ENCODE data around the gene SNX30.

DNA sequence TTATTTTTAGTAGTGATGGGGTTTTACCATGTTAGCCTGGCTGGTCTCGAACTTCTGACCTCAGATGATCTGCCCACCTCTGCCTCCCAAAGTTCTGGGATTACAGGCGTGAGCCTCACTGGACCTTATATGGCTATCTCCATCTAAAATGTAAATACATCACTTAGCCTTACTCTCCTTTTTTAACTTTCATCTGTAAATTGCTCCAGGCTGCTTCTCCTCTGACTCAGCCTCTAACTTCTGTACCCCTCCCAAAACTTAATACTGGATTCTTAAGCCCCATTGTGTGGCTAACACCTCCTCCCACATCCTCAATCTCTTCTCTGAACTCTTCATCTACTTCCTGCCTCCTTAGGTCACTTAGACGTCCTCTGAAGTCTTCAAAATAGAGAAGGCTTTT, 4.0 kb downstream of the SNX30 start:
- TF ChIP-seq SUZ12 (IDR thresholded peaks at IDR 0.05; ENCODE audit: extremely low read depth, insufficient read depth, insufficient read length) = no peak
- TF ChIP-seq ZNF274 (IDR thresholded peaks at IDR 0.05; ENCODE audit: low read depth, low read length) = no peak
